MM.1S (cell line): ENCODE results near the gene ZCCHC3.

Source experiments
- EZH2 ChIP-seq: fragments of 300-600 bp; sonication (generic); optimal IDR thresholded peaks from 2 replicates; pipeline ENCODE3; 2017; ENCODE audit warnings: low read depth, mild to moderate bottlenecking, antibody characterized with exemption, low read length, mixed read lengths
- EZH2phosphoT487 ChIP-seq: fragments of 300-600 bp; sonication (generic); IDR thresholded peaks from 2 replicates; pipeline ENCODE4 v1.6.1; 2018; ENCODE audit warnings: antibody characterized with exemption, low read length
- TF ChIP-seq, protein P1 (sequence below): fragments of 300-600 bp; sonication (generic); IDR thresholded peaks from 2 replicates; pipeline ENCODE4 v1.5.1; 2016; ENCODE audit warnings: antibody characterized with exemption, low read length, mixed read lengths

DNA sequence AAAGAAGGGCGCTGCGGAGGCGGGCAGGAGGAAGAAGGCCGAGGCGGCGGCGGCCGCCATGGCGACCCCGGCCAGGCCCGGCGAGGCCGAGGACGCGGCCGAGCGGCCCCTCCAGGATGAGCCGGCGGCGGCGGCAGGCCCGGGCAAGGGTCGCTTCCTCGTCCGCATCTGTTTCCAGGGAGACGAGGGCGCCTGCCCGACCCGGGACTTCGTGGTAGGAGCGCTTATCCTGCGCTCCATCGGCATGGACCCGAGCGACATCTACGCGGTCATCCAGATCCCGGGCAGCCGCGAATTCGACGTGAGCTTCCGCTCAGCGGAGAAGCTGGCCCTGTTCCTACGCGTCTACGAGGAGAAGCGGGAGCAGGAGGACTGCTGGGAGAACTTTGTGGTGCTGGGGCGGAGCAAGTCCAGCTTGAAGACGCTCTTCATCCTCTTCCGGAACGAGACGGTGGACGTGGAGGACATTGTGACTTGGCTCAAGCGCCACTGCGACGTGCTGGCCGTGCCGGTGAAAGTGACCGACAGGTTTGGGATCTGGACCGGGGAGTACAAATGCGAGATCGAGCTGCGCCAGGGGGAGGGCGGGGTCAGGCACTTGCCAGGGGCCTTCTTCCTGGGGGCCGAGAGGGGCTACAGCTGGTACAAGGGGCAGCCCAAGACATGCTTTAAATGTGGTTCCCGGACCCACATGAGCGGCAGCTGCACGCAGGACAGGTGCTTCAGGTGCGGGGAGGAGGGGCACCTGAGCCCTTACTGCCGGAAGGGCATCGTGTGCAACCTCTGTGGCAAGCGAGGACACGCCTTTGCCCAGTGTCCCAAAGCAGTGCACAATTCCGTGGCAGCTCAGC, 780 bp downstream of the ZCCHC3 start:
- TF ChIP-seq, protein P1, sequence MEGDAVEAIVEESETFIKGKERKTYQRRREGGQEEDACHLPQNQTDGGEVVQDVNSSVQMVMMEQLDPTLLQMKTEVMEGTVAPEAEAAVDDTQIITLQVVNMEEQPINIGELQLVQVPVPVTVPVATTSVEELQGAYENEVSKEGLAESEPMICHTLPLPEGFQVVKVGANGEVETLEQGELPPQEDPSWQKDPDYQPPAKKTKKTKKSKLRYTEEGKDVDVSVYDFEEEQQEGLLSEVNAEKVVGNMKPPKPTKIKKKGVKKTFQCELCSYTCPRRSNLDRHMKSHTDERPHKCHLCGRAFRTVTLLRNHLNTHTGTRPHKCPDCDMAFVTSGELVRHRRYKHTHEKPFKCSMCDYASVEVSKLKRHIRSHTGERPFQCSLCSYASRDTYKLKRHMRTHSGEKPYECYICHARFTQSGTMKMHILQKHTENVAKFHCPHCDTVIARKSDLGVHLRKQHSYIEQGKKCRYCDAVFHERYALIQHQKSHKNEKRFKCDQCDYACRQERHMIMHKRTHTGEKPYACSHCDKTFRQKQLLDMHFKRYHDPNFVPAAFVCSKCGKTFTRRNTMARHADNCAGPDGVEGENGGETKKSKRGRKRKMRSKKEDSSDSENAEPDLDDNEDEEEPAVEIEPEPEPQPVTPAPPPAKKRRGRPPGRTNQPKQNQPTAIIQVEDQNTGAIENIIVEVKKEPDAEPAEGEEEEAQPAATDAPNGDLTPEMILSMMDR, result no peak
- TF ChIP-seq EZH2, result no peak
- no peak for TF ChIP-seq EZH2phosphoT487
